ENCODE results near the gene PRDM16.

DNA sequence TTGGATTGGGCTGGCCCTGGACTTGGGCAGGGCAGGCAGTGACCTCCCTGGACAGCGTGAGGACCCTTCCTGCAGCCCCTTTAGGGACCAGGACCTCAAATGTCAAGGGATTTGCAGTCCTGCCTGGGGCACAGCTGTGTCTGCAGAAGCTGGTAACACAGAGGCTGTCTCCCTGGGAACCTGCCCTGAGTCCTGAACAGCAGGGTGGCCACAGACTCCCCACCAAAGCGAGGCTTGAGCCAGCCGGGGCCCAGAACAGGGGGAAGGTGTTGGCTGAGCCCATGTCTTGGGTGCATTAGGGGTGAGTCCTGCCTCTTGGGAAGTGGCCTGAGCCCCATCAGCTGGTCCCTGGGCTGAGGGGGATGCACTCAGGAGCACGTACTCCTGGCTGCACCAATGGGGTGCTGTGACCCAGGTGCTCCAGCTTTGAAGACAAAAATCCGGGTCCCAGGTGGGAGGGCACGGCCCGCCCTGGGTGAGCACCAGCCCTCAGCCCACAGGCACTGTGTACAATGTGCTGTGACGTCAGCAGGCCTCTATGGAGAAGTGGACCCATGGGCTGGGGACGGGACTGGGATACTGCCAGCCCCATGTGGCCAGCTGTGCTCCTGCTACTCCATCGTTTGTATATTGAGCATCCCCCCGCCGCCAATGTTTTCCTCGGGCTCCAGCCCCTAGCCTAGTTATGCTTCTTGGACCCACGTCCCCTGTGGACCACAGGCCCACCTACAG is 313.5 kb downstream of the PRDM16 start:
- TF ChIP-seq, protein P1, sequence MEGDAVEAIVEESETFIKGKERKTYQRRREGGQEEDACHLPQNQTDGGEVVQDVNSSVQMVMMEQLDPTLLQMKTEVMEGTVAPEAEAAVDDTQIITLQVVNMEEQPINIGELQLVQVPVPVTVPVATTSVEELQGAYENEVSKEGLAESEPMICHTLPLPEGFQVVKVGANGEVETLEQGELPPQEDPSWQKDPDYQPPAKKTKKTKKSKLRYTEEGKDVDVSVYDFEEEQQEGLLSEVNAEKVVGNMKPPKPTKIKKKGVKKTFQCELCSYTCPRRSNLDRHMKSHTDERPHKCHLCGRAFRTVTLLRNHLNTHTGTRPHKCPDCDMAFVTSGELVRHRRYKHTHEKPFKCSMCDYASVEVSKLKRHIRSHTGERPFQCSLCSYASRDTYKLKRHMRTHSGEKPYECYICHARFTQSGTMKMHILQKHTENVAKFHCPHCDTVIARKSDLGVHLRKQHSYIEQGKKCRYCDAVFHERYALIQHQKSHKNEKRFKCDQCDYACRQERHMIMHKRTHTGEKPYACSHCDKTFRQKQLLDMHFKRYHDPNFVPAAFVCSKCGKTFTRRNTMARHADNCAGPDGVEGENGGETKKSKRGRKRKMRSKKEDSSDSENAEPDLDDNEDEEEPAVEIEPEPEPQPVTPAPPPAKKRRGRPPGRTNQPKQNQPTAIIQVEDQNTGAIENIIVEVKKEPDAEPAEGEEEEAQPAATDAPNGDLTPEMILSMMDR (IDR thresholded peaks at IDR 0.05) = no peak
- no peak for TF ChIP-seq EZH2 (IDR thresholded peaks at IDR 0.05; ENCODE audit: borderline replicate concordance, insufficient read depth, low read depth, low read length, poor library complexity, severe bottlenecking)
